B cell (primary cell): Measurements from ENCODE around the gene GPATCH11. TPM values are rescaled to one million over a fixed set of nuclear protein-coding genes. Genes with fewer than 3 reads are reported as not detected.

Experiments
- ATAC-seq: fragments of 200-7000 bp; cut with Tn5 transposase; one replicate; pipeline ENCODE4 v1.10.0; 2021; ENCODE audit warnings: low read depth, mild to moderate bottlenecking, moderate number of reproducible peaks, moderate library complexity
- CTCF ChIA-PET: fragments of 350-600 bp; sonication (Branson Sonifier 250); formaldehyde crosslinking; loops from one replicate; lab custom pipeline; 2021; ENCODE audit warnings: antibody characterized with exemption, inconsistent platforms; lab: Charles Lee
- POLR2A ChIA-PET: fragments of 350-600 bp; sonication (Branson Sonifier 250); formaldehyde crosslinking; loops from one replicate; lab custom pipeline; 2021; ENCODE audit warnings: antibody characterized with exemption; lab: Charles Lee
- DNase-seq: peaks from one replicate; pipeline ENCODE4 v3.0.0; 2013
- H2AFZ ChIP-seq: 2 replicates; pipeline ENCODE4 v1.6.1; 2012; ENCODE audit warnings: mild to moderate bottlenecking, low read depth, low read length; ENCODE audit not compliant: insufficient read depth, poor library complexity, severe bottlenecking
- H3K27ac ChIP-seq, 2 donors: 1 replicate in 1 of 2; 2 replicates in 1 of 2; pipeline ENCODE4 v1.5.1; 2012 to 2013; ENCODE audit warnings: low read length in 2 of 2, mild to moderate bottlenecking in 2 of 2, moderate library complexity in 1 of 2
- H3K27me3 ChIP-seq, 4 experiments: fragments of 200-600 bp in 1 of 4; sonication (generic) in 1 of 4; replicated peaks in 1 of 4; 1 replicate in 2 of 4; 2 replicates in 2 of 4; pipeline versions ENCODE4 v1.6.1 to v1.7.0; 2013 to 2016; ENCODE audit warnings: low read length in 3 of 4, mild to moderate bottlenecking in 2 of 4, mixed read lengths in 1 of 4, moderate library complexity in 1 of 4; ENCODE audit not compliant: insufficient read depth in 4 of 4, control insufficient read depth in 3 of 4; ENCODE audit errors: control extremely low read depth in 1 of 4
- H3K36me3 ChIP-seq, 2 experiments: replicated peaks in 1 of 2; 1 replicate in 1 of 2; 2 replicates in 1 of 2; pipeline versions ENCODE4 v1.6.1 to v1.7.1; 2013; ENCODE audit warnings: low read length in 1 of 2; ENCODE audit not compliant: insufficient read depth in 2 of 2, control insufficient read depth in 1 of 2; ENCODE audit errors: control extremely low read depth in 1 of 2, extremely low read depth in 1 of 2
- H3K4me1 ChIP-seq, 2 donors: fragments of 200-600 bp in 1 of 2; sonication (generic) in 1 of 2; 1 replicate in 1 of 2; 2 replicates in 1 of 2; pipeline versions ENCODE4 v1.5.1 to v1.6.1; 2013 to 2017; ENCODE audit warnings: low read length in 2 of 2; ENCODE audit not compliant: control insufficient read depth in 2 of 2, insufficient read depth in 2 of 2
- H3K4me2 ChIP-seq: replicated peaks from 2 replicates; pipeline ENCODE3; 2012; ENCODE audit warnings: mild to moderate bottlenecking, low read depth, low read length; ENCODE audit not compliant: poor library complexity, severe bottlenecking
- H3K4me3 ChIP-seq, 5 experiments: fragments of 200-600 bp in 1 of 5; sonication (generic) in 1 of 5; 1 replicate in 3 of 5; 2 replicates in 2 of 5; pipeline versions ENCODE4 v1.5.1 to v1.7.0; 2011 to 2016; ENCODE audit warnings: low read length in 4 of 5, mild to moderate bottlenecking in 4 of 5, low read depth in 2 of 5, control low read depth in 1 of 5, moderate library complexity in 1 of 5; ENCODE audit not compliant: insufficient read depth in 1 of 5; ENCODE audit errors: control extremely low read depth in 1 of 5, extremely low read depth in 1 of 5
- H3K79me2 ChIP-seq: fragments of 200-600 bp; sonication (generic); one replicate; pipeline ENCODE4 v1.6.0; 2016; ENCODE audit warnings: low read length; ENCODE audit not compliant: control insufficient read depth, insufficient read depth
- H3K9ac ChIP-seq: fragments of 200-600 bp; sonication (generic); 2 replicates; pipeline ENCODE4 v1.6.1; 2017; ENCODE audit warnings: mild to moderate bottlenecking, low read length, moderate library complexity
- H3K9me3 ChIP-seq, 3 donors: one replicate each; pipeline versions ENCODE4 v1.6.1 to v1.7.1; 2013; ENCODE audit warnings: low read length in 2 of 3; ENCODE audit not compliant: control insufficient read depth in 2 of 3, insufficient read depth in 1 of 3; ENCODE audit errors: control extremely low read depth in 1 of 3
- H4K20me1 ChIP-seq: 2 replicates; pipeline ENCODE4 v1.6.0; 2012; ENCODE audit warnings: mild to moderate bottlenecking, low read length; ENCODE audit not compliant: insufficient read depth, control insufficient read depth, poor library complexity, severe bottlenecking
- H3K27ac Mint-ChIP-seq: one replicate; pipeline ENCODE4 v1.8.0; 2021; ENCODE audit warnings: mixed read lengths
- H3K27me3 Mint-ChIP-seq: one replicate; pipeline ENCODE4 v1.8.0; 2021; ENCODE audit warnings: mixed read lengths
- H3K4me1 Mint-ChIP-seq: one replicate; pipeline ENCODE4 v1.8.0; 2021; ENCODE audit warnings: mixed read lengths
- H3K4me3 Mint-ChIP-seq: one replicate; pipeline ENCODE4 v1.8.0; 2021; ENCODE audit warnings: mixed read lengths
- H3K9me3 Mint-ChIP-seq: one replicate; pipeline ENCODE4 v1.8.0; 2022; ENCODE audit warnings: mixed read lengths; ENCODE audit not compliant: insufficient read depth
- EZH2 ChIP-seq: IDR thresholded peaks from 2 replicates; pipeline ENCODE4 v1.6.1; 2012; ENCODE audit warnings: borderline replicate concordance, low read depth, mild to moderate bottlenecking, moderate library complexity, low read length; ENCODE audit not compliant: insufficient read depth, poor library complexity, severe bottlenecking
- WGBS: methylation state at CpG from one replicate; pipeline ENCODE4 v1.1.5; 2013; ENCODE audit warnings: missing lambda C conversion rate; ENCODE audit not compliant: insufficient coverage; 5-methylcytosine and 5-hydroxymethylcytosine counted together
- intact Hi-C: fragments of 100-400 bp; cut with micrococcal nuclease; formaldehyde crosslinking; loops from one replicate; pipeline ENCODE4 v1.10.0; 2022
- polyA plus RNA-seq: library from polyadenylated mRNA; depleted of rRNA; stranded (reverse); fragments of >200 nt; gene quantifications from 2 replicates; pipeline ENCODE4 v1.2.3, GENCODE V29; 2012
- total RNA-seq, 2 donors: library from RNA; stranded (reverse); fragments of 120-200 nt in 1 of 2; gene quantifications; 1 replicate in 1 of 2; 2 replicates in 1 of 2; pipeline versions ENCODE4 v1.2.3 to v1.2.4, GENCODE V29; 2013 to 2022
- TF ChIP-seq, protein P1 (sequence below): fragments of 200-600 bp; IDR thresholded peaks from one replicate; pipeline ENCODE4 v1.8.0; 2022; ENCODE audit warnings: antibody characterized with exemption, mild to moderate bottlenecking

GPATCH11 gene
- total and polyA plus RNA-seq, 2 donors (not counting 1 experiment from before 2014, with no cell fraction given) = 9.6 to 18.2 TPM

GRCh38 chr2:37085731-37086147, 1.4 kb downstream of the GPATCH11 start:
- no peak overlapping the region for H3K4me3 Mint-ChIP-seq
- no CpG with 5 or more reads among the region's 1 CpG for WGBS
- H3K9ac ChIP-seq = peak overlapping the region; percentile 69
- TF ChIP-seq, protein P1, sequence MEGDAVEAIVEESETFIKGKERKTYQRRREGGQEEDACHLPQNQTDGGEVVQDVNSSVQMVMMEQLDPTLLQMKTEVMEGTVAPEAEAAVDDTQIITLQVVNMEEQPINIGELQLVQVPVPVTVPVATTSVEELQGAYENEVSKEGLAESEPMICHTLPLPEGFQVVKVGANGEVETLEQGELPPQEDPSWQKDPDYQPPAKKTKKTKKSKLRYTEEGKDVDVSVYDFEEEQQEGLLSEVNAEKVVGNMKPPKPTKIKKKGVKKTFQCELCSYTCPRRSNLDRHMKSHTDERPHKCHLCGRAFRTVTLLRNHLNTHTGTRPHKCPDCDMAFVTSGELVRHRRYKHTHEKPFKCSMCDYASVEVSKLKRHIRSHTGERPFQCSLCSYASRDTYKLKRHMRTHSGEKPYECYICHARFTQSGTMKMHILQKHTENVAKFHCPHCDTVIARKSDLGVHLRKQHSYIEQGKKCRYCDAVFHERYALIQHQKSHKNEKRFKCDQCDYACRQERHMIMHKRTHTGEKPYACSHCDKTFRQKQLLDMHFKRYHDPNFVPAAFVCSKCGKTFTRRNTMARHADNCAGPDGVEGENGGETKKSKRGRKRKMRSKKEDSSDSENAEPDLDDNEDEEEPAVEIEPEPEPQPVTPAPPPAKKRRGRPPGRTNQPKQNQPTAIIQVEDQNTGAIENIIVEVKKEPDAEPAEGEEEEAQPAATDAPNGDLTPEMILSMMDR = no peak
- TF ChIP-seq EZH2 = no peak
- H3K79me2 ChIP-seq = peaks cover 43% of the 10 kb centered on the region
- H3K27me3 Mint-ChIP-seq = no peaks in the 10 kb centered on the region
- peaks cover 57% of the 10 kb centered on the region for H3K4me1 Mint-ChIP-seq
- H3K4me1 ChIP-seq = peaks cover 67 to 74% of the 10 kb centered on the region in 2 donors
- H3K27ac Mint-ChIP-seq = peak overlapping the region; percentile 50
- no peaks in the 10 kb centered on the region for H3K9me3 ChIP-seq
- ChIA-PET CTCF (no interaction called here), POLR2A (no interaction called here)
- H3K9me3 Mint-ChIP-seq = no peaks in the 10 kb centered on the region
- DNase-seq = no peak
- ATAC-seq = no peak
- peaks cover 10 to 25% of the 10 kb centered on the region in 2 experiments for H3K36me3 ChIP-seq
- H3K27ac ChIP-seq = peak overlapping the region in 1 of 2 donors; percentile 91
- H4K20me1 ChIP-seq = no peaks in the 10 kb centered on the region
- H2AFZ ChIP-seq = no peak overlapping the region
- peak overlapping the region; percentile 73 for H3K4me2 ChIP-seq
- peak overlapping the region in 1 of 5 experiments; percentile 75 for H3K4me3 ChIP-seq
- no peaks in the 10 kb centered on the region for H3K27me3 ChIP-seq
- intact Hi-C loops = loop anchor here (2.0 kb wide), 2 partner anchors 71 to 145 kb away; partner anchors contain the start of genes CEBPZ, EIF2AK2 and NDUFAF7

GRCh38 chr2:37090019-37090477, 5.7 kb downstream of the GPATCH11 start:
- Histone ChIP-seq H3K9ac (peak overlapping the region; percentile 2), H3K27ac (peak overlapping the region; percentile 54 to 71), H3K4me3 (no peak overlapping the region), H3K36me3 (peaks cover 15 to 32% of the 10 kb centered on the region in 2 experiments), H3K79me2 (peaks cover 28% of the 10 kb centered on the region), H3K27me3 (no peaks in the 10 kb centered on the region), H4K20me1 (no peaks in the 10 kb centered on the region), H3K9me3 (no peaks in the 10 kb centered on the region), H3K4me1 (peaks cover 55 to 70% of the 10 kb centered on the region in 2 donors), H3K4me2 (peak overlapping the region; percentile 76), H2AFZ (peak overlapping the region; percentile 9)
- intact Hi-C loops = no loop called here
- Mint-ChIP-seq H3K4me1 (peaks cover 55% of the 10 kb centered on the region), H3K4me3 (peak overlapping the region; percentile 62), H3K27me3 (no peaks in the 10 kb centered on the region), H3K27ac (peak overlapping the region; percentile 87), H3K9me3 (no peaks in the 10 kb centered on the region)
- ATAC-seq (peak; percentile 84), DNase-seq (peak; percentile 80)
- ChIA-PET CTCF (no interaction called here), POLR2A (no interaction called here)
- TF ChIP-seq, protein P1 = no peak
- TF ChIP-seq EZH2 = no peak
- WGBS = no CpG with 5 or more reads among the region's 4 CpGs
